ENCODE data around the gene CACNA1C.

- TF ChIP-seq CTCF (conservative IDR thresholded peaks at IDR 0.05) (no peak), EZH2 (IDR thresholded peaks at IDR 0.05; ENCODE audit: low read depth) (no peak)
These were observed 230.7 kb downstream of the CACNA1C start for GRCh38 chr12:2283480-2283879.

Measured in PC-9 (cell line).